Erythroblast (primary cell): Measurements from ENCODE around the gene TNRC6B.
"Not testable (repeated sequence)": the region's sequence is repeated elsewhere in the genome, so short reads cannot be mapped to it uniquely, and the experiment has no call there.

Experiments
- GATA1 ChIP-seq: IDR thresholded peaks from 2 replicates; pipeline ENCODE4 v1.6.1; 2011; ENCODE audit warnings: low read depth, mild to moderate bottlenecking, control low read depth, low read length, moderate library complexity
- POLR2A ChIP-seq: IDR thresholded peaks from 2 replicates; pipeline ENCODE4 v1.6.1; 2011; ENCODE audit warnings: mild to moderate bottlenecking, low read length

- TF ChIP-seq POLR2A, GATA1: not testable (repeated sequence)
These were observed 133.9 kb downstream of the TNRC6B start for GRCh38 chr22:40311646-40312045.
